Stimulated activated CD8-positive, alpha-beta memory T cell treated with anti-CD3 and anti-CD28 coated beads, Interleukin-4, amount 100 ng/mL, for 1 hour (primary cell): ENCODE results near the gene MRPL27.

ENCODE experiments used
- DNase-seq, 2 donors: peaks; one replicate each; pipeline ENCODE4 v3.0.0-alpha.2; 2020; ENCODE audit warnings: low read depth in 2 of 2, low spot score in 1 of 2

The MRPL27 gene

DNA sequence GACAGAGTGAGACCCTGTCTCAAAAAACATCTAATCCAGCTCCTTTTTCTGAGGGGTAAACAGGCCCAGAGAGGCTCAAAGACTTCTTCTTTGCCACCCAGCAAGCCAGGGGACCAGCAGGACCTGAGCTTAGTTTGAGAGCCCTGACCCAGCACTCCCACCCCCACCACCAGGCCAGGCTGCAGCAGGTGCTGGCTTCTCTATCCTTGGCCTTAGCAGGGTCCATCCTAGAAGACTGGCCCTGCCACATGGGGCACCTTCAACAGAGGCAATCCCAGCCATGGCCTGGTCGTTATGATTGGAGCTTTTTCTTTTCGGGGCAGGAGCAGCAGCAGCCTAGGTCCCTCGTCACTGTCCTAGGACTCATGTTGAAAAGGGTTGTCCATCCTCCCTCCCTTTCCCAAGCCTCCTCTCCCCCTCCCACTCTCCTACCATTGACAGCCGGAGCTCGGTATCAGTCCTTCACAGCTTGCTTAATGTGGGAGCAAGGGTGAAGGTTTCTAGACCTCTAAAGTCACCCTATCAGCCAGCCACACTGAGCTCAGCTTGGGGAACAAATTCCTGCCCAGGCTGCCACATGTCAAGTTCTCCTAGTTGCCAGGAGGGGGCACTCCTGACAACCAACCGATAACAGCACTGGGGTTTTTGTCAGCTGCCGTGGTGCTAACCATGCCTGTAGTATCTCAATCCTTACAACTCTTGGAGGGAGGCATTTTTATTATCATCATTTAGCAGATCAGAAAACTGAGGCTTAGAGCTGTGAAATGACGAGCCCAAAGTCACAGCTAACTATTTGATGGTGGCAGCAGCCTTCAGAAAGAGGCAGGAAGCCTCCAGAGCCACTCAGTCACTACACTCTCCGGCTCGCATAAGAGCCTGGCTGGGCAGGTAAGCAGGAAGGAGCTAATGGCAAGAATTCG is 11.2 kb downstream of the MRPL27 start:
- DNase-seq: peak in 1 of 2 donors; percentile 29

DNA sequence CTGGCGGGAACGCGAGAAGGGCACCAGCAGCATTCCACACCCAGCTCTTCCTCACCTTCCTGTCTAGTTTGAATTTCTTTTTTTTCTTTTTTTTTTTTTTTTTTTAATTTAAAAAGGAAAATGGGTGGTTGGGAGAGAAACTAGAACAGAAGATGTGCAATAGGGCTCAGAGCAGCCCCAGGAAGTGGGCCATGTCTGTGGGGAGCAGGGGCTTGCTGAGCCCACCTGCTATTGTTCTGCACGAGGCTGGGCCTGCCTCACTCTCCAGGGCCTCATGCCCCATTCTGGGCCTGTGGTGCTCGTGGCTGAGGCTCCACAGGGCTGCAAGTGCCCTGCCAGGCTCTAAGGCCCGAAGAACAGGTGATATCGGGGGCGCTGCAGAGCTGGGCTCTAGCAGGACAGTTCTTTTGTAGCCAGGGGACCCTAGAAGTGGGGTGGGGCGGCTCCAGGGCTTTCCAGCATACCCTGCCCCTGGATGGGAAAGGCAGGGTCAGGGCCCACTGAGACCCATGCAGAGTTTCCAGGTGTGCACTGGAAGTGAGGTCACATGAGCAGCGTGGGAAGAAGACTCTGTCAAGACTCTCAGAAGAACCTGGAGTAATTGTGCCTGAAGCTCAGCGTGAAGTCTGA is 12.4 kb downstream of the MRPL27 start:
- DNase-seq: no peak

DNA sequence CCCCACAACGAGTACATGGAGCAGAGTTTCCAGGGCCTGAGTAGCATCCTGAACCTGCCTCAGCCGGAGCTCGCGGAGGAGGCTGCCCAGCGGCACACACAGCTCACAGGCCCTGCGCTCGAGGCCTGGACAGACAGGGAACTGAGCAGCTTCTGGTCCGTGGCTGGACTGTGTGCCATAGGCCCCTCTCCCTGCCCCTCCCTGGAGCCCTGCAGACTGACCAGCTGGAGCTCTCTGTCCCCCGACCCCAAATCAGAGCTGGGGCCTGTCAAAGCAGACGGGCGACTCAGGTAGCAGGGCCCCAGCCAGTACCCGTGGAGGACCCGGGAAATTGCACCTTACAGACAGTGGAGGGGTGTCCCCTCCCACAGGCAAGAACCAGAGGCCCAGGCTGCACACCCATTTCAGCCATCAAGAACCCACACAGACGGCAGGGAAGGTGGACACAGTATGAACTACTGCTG is 13.0 kb downstream of the MRPL27 start:
- DNase-seq: no peak

DNA sequence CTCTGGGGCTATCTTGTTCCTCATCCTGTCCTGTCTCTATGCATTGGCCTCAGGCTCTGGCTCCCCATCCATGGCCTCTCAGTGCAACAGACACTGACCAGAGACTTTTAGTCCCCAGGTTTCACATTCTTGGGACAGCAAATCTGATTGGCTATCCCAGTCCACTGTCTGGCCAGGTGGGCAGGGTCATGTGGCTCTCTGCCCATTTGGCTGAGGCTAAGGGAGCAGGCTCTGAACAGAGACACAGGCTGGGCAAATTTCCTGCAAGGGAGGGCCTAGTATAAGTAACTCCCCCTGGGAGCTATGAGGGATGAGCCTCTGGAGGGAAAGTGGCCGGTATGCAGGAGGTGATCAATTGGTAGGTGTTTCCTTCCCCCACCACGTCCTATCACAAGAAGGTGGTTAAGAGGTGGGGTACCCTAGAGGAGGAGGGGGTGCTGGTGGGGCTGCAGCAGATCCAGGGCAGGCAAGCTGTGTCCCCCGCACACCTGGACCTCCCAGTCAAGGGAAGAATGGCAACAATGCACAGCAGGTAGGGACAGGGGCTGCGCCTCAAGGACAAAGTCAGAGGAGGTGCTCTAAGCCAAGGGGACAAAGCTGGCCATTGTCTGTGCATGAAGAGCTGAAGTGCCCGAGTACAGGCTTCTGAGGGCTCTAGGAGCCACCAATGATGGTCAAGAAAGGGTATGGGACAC is 13.8 kb downstream of the MRPL27 start:
- no peak for DNase-seq

DNA sequence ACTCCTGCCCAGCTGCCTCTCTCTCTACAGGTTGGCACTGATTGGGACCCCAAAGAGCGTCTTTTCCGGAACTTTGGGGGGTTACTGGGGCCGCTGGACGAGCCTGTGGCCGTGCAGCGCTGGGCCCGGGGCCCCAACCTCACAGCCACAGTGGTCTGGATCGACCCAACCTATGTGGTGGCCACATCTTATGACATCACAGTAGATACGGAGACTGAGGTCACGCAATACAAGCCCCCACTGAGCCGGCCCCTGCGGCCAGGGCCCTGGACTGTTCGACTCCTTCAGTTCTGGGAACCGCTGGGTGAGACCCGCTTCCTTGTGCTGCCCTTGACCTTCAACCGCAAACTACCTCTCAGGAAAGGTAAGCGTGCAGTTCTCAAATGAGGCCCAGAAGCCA is 14.8 kb downstream of the MRPL27 start:
- DNase-seq: no peak

DNA sequence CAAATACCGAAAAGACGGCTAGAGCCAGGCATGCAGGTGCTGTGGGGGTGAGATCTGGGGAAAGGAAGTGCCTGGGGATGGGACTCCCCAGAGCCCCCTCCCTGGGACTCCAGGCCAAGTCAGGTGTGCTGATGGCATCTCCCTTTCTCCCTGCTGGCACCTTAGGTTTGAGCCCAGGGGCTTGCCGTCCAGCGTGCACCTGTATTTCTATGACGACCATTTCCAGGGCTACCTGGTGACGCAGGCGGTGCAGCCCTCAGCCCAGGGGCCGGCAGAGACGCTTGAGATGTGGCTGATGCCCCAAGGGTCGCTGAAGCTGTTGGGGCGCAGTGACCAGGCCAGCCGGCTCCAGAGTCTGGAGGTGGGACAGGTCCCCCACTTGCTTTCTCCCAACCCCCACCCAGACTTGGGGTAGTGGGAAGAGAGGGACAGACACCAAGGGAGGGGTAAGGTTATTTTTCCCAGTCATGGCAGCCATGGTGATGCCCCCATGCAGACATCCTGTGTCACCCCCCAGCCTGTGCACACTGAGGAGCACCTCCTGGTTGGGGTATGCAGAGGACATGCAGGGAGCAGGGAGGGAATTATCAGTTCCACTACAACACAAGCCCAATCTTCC is 16.0 kb downstream of the MRPL27 start:
- DNase-seq: no peak

DNA sequence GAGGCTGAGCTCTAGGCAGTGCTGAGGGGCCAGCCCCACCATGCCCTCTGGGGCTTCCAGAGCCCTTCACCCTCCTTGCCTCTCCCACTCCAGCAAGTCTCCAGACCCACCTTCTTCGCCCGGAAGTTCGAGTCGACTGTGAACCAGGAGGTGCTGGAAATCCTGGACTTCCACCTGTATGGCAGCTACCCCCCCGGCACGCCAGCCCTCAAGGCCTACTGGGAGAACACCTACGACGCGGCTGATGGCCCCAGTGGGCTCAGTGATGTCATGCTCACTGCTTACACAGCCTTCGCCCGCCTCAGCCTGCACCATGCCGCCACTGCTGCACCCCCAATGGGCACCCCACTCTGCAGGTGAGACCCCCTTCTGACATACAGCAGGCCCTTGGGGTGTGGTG is 16.6 kb downstream of the MRPL27 start:
- no peak for DNase-seq

DNA sequence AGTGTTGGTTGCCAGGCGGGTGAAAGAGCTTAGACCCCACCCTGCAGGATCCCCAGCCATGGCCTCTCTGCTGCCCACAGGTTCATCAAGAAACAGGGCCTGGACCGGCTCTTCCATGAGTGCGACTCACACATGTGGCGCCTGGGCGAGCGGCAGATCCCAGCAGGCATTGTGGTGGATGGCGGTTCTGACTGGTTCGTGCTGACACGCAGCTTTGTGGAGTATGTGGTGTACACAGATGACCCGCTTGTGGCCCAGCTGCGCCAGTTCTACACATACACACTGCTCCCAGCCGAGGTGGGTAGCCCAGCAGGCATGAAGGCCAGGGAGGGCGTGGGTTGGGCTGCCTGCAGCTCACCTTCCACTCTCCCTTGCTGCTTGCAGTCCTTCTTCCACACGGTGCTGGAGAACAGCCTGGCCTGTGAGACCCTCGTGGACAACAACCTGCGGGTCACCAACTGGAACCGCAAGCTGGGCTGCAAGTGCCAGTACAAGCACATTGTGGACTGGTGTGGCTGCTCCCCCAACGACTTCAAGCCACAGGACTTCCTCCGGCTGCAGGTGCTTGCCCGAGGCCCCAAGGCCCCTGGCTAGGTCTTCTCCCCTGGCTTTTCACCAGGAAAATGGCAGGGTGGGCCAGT is 17.2 kb downstream of the MRPL27 start:
- DNase-seq: no peak

DNA sequence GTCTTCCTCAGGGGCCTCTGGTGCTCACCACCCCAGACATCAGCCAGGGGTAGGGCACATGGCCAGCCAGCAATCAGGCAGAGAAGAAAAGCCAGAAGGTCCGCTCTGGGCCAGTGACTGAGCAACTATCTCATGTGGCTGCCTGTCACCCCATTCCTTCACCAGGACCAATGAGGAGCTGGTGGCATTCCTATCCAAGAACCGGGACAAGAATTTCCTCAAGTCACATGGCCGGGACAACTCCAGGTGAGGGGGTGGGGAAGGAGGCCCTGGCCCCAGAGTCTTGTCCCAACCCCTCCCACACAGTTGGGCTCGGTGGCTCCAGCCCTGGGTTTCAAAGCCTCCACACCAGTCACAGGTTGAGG is 17.7 kb downstream of the MRPL27 start:
- DNase-seq: no peak

DNA sequence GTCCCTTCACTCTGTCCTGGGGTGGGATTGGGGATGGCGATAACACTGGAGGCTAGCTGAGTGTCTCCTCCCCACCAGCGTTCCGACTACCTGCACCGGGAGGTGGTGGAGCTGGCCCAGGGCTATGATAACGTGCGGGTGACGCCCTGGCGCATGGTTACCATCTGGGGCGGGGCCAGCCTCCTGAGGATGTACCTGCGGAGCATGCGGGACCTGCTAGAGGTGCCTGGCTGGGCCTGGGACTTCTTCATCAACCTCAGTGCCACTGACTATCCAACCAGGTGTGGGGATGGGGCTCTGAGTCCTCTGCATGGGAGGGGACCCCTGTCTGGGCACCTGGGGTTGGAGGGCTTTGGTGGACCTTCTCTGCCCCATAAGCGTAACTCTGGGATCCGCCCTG is 18.2 kb downstream of the MRPL27 start:
- DNase-seq: no peak

DNA sequence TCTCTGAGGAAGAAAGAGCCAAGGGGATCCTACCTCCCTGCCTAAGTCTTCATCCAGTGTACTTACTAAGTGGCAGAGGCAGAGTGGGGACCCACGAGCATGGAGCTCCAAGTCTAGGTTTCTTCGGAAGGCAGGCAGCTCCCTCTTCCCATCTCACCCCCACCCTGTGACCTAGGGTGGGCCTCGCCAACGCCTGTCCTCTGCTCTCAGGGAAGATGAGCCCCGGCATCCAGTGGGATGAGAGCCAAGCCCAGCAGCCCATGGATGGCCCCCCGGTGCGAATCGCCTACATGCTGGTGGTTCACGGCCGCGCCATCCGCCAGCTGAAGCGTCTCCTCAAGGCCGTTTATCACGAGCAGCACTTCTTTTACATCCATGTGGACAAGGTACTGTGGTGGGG is 18.8 kb downstream of the MRPL27 start:
- no peak for DNase-seq

DNA sequence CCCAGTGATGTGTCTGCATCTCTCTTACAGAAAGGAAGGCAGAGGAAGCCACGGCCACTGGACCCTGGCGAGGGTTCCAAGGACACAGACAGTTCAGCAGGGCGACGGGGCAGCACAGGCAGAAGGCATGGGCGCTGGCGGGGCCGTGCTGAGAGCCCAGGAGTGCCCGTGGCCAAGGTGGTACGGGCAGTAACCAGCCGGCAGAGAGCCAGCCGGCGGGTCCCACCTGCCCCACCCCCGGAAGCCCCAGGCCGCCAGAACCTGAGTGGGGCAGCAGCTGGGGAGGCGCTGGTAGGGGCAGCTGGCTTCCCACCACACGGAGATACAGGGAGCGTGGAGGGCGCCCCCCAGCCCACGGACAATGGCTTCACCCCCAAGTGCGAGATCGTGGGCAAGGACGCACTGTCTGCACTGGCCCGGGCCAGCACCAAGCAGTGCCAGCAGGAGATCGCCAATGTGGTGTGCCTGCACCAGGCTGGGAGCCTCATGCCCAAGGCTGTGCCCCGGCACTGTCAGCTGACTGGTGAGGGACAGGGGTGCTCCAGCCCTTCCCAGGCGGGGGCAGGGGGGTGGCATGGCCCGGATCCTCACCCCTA is 19.3 kb downstream of the MRPL27 start:
- DNase-seq: no peak

DNA sequence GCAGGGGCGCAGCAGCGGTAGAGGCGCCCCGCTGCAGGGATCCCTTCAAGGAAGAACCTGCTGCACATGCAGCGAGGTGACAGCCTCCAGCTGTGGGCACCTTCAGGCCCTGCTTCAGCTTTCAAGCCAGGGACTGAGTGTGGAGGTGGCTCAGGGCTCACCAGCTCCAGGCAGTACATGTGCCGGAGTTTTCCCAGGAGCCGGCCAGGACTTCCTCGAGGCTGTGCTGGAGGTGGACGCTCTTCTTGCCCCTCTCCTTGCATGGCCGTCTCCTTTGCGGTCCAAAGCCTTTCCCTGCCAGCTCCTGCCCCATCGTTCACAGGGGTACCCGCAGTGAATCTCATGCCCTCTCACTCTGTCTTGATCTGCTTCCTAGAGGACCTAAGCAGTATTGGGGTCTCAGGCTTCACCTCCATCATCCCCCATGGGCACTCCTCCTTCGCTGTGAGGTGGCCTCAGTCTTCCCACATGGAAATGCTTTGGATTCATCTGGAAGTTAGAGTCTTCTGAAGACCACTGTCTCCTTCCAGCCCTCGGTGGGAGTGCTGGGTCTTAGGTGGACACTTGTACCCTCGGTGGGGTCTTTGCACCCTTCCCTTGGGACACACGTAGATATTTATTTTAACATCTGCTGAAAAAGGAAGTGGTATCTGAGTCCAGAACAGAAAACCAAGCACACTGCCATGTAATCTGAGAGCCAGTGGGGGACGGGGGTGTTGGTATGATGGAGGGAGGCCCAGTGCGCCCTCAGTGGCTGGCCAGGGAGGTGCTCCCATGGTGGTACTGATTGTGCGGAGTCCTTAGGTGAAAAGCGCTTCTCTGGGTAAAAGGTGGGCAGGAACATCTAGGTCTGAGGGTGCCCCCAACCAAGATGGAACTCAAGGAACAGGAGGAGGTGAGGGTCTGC is 20.0 kb downstream of the MRPL27 start:
- DNase-seq: no peak

DNA sequence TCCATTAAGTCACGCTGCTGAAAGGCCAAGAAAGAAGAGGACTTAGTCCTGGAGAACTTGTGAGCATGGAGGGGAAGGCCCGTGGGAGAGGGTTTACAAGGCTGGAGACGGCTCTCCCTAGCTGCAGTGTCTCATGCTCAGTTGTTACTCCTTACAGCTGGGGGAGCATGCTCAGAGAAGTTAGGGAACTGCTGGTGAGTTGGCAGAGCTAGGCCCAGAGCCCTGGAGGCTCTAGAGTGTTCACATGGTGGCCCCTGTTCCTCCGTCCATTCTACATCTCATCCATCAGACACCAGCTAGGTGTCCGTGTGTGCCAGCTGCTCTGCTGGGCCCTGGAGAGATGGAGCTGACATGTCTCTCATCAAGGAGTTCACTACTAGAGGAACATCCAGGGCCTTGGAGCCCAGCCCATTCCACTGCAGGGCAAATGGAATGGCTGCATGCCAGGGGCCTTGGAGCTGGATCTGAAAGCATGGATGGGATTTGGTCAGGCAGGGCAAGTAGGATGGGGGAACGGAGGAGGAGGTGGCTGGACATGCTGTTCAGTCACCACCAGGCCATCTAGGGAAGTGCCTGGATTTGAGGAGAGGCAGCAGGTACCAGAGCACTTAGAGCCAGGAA is 20.8 kb downstream of the MRPL27 start:
- DNase-seq: no peak

DNA sequence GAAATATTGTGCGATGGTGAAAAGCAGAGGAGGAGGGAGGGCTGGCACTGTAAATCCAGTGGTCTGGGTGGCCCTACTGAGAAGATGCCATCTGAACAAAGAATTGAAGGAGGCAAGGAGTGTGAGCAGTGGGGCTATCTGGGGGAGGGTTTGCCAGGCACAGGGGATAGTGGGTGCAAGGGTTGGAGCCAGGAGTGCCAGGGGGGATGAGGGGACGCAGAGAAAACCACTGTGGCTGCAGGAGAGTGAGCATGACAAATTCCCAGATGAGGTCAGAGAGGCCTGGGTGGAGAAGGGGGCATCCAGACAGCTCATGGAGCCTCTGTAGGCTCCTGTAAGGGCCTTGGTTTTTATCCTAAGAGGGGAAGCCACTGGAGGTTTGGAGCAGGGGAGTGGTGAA is 22.3 kb downstream of the MRPL27 start:
- DNase-seq: no peak

DNA sequence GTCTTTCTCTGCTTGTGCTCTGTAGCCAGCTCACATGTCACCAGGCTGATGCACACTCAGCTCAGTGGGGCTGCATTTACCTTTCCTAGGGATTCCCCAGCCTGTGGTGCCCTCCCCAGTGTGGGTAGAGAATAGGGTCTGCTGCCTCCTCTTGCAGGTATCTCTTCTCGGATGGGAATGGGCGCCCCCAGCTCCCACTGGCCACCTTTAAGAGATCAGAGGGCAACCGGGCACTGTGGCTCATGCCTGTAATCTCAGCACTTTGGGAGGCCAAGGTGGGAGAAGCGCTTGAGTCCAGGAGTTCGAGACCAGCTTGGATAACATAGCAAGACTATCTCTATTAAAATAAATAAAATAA is 23.8 kb downstream of the MRPL27 start:
- no peak for DNase-seq

DNA sequence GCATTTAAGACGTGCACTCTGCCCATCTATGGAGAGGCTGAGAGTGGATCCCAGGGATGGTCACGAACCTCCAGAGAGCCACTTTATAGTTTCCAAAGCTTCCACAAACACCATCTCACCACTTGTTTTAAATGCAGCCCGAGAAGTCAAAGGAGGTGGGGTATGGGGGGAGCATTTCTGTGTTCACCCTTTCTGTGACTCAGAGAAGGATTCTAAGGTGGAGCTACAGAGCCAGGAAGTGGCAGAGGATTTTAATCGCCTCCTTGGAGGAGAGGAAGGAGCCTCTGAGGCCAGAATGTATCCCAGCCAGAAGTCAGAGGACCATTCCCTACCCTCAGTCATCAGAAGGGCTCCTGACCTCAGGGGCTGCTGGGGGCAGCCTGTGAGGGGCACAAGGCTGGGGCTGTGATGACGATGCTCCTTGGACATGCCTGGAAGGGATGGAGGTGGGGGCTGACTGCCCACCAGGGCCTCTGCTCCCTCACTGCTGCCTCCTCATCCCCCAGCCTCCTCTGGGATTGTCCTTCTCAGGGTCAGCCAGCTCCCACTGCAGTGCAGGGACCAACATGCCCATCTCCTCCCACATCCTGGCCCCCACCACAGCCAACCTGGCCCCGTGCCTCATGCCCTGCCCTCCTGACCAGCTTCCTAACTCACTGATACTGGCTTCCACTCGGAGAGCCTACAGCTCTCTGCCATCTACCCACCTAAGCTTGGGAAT is 24.3 kb downstream of the MRPL27 start:
- no peak for DNase-seq

DNA sequence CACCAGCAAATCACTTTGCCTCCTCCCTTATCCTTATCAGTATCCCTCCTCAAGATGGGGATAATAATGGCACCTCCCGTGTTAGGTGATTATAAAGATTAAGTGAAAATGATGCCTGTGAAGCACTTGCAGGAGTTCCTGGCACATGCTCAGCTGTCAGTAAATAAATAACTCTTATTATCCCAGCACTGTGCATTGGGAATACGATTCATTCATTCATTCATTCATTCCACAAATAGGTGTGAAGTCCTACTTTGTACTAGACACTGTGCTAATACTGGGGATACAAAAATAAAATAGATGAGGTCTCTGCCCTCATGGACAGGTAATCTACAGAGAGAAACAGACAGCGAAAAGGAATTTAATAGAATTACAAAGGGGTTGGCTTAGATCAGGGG is 25.1 kb downstream of the MRPL27 start:
- DNase-seq: no peak
